Prostate gland (tissue), 2 donors: Measurements from ENCODE around the gene GLRX5. TPM values are rescaled to one million over a fixed set of nuclear protein-coding genes. Genes with fewer than 3 reads are reported as not detected.

ENCODE experiments used
- DNase-seq: peaks from one replicate; pipeline ENCODE4 v3.0.0-alpha.2; 2019; ENCODE audit warnings: low spot score
- H3K27ac ChIP-seq, 2 donors: fragments of 200-600 bp; sonication (generic); 2 replicates each; pipeline ENCODE4 v1.5.1; 2017 to 2019
- H3K27me3 ChIP-seq: fragments of 200-600 bp; sonication (generic); replicated peaks from 2 replicates; pipeline ENCODE4 v1.5.1; 2019; ENCODE audit not compliant: insufficient read depth
- H3K36me3 ChIP-seq, 2 donors: fragments of 200-600 bp; sonication (generic); 1 replicate in 1 of 2; 2 replicates in 1 of 2; pipeline versions ENCODE4 v1.5.1 to v1.8.1; 2017 to 2019
- H3K4me1 ChIP-seq: fragments of 200-600 bp; sonication (generic); replicated peaks from 2 replicates; pipeline ENCODE4 v1.5.1; 2019
- H3K4me3 ChIP-seq, 2 donors: fragments of 200-600 bp; sonication (generic); 2 replicates each; pipeline ENCODE4 v1.5.1; 2017 to 2019
- H3K9me3 ChIP-seq: fragments of 200-600 bp; sonication (generic); 2 replicates; pipeline ENCODE4 v1.5.1; 2017
- CTCF ChIP-seq, 4 experiments: fragments of 200-600 bp in 2 of 4; fragments of 450-650 bp in 2 of 4; sonication (generic) in 2 of 4; IDR thresholded peaks; 1 replicate in 3 of 4; 2 replicates in 1 of 4; pipeline ENCODE4 v1.5.1; 2016 to 2019; ENCODE audit warnings: antibody characterized with exemption in 4 of 4, mild to moderate bottlenecking in 2 of 4, moderate library complexity in 2 of 4
- POLR2A ChIP-seq: fragments of 450-650 bp; IDR thresholded peaks from one replicate; pipeline ENCODE4 v1.6.1; 2016; ENCODE audit warnings: antibody characterized with exemption, mild to moderate bottlenecking
- POLR2AphosphoS5 ChIP-seq: sonication (generic); formaldehyde crosslinking; IDR thresholded peaks from one replicate; pipeline ENCODE4 v1.6.1; 2017; ENCODE audit warnings: antibody characterized with exemption
- WGBS: methylation state at CpG from one replicate; pipeline ENCODE4 v1.1.5; 2018; 5-methylcytosine and 5-hydroxymethylcytosine counted together
- intact Hi-C: fragments of 100-400 bp; cut with DNase I; formaldehyde crosslinking; loops from one replicate; pipeline ENCODE4 v1.14.2; 2022
- total RNA-seq, 2 donors: library from RNA; depleted of rRNA; stranded (reverse); fragments of >200 nt; gene quantifications; one replicate each; pipeline ENCODE4 v1.1.0, GENCODE V29; 2016

GLRX5 gene
- total RNA-seq, 2 donors from 2014 or later: 56.2 to 93.0 TPM

- Histone ChIP-seq H3K27me3 (no peaks in the 10 kb centered on the region), H3K9me3 (no peaks in the 10 kb centered on the region), H3K27ac (no peak overlapping the region), H3K4me1 (no peaks in the 10 kb centered on the region), H3K36me3 (no peaks in the 10 kb centered on the region), H3K4me3 (no peak overlapping the region)
- intact Hi-C loops: no loop called here
- 73% methylated on average over 6 of the region's 6 CpGs for WGBS
- TF ChIP-seq POLR2AphosphoS5 (no peak), POLR2A (no peak)
- DNase-seq: no peak
Measured at GRCh38 chr14:95488376-95489213, 46.3 kb upstream of the GLRX5 start.

- no peak for DNase-seq
- TF ChIP-seq POLR2A (no peak), POLR2AphosphoS5 (no peak), CTCF (IDR thresholded peaks at IDR 0.05) (no peak)
Measured at GRCh38 chr14:95489214-95490137, 45.4 kb upstream of the GLRX5 start.

GRCh38 chr14:95490138-95490509, 44.7 kb upstream of the GLRX5 start:
- Histone ChIP-seq H3K27ac (no peak overlapping the region), H3K36me3 (no peaks in the 10 kb centered on the region), H3K27me3 (no peaks in the 10 kb centered on the region), H3K9me3 (no peaks in the 10 kb centered on the region), H3K4me3 (no peak overlapping the region), H3K4me1 (no peaks in the 10 kb centered on the region)
- TF ChIP-seq POLR2A (no peak), CTCF (IDR thresholded peaks at IDR 0.05) (no peak), POLR2AphosphoS5 (no peak)
- DNase-seq: no peak
- intact Hi-C loops: no loop called here
- WGBS: 89% methylated on average over 5 of the region's 5 CpGs

More at GRCh38 chr14:95489214-95490137, 45.4 kb upstream of the GLRX5 start:
- Histone ChIP-seq H3K9me3 (no peaks in the 10 kb centered on the region), H3K27me3 (no peaks in the 10 kb centered on the region), H3K4me1 (no peaks in the 10 kb centered on the region), H3K4me3 (no peak overlapping the region), H3K36me3 (no peaks in the 10 kb centered on the region), H3K27ac (peak overlapping the region in 1 of 2 donors; percentile 11)
- intact Hi-C loops: no loop called here
- WGBS: 75% methylated on average over 9 of the region's 9 CpGs

GRCh38 chr14:95490727-95491451, 44.0 kb upstream of the GLRX5 start:
- TF ChIP-seq POLR2A (no peak), CTCF (IDR thresholded peaks at IDR 0.05) (no peak), POLR2AphosphoS5 (no peak)
- H3K4me1 ChIP-seq: peaks cover 5% of the 10 kb centered on the region
- DNase-seq: no peak
- H3K27me3 ChIP-seq: no peaks in the 10 kb centered on the region
- 65% methylated on average over 10 of the region's 10 CpGs for WGBS
- no peaks in the 10 kb centered on the region for H3K9me3 ChIP-seq
- intact Hi-C loops: no loop called here
- H3K36me3 ChIP-seq: no peaks in the 10 kb centered on the region
- no peak overlapping the region for H3K27ac ChIP-seq
- no peak overlapping the region for H3K4me3 ChIP-seq
